GM19328 (cell line): ENCODE data around the gene ANO3.

Experiments used
- ATAC-seq: cut with Tn5 transposase; IDR thresholded peaks from one replicate; pipeline ENCODE4 v1.9.1; 2021; ENCODE audit warnings: mild to moderate bottlenecking, moderate library complexity; ENCODE audit not compliant: unreplicated experiment

Gene ANO3

GRCh38 chr11:26483108-26483507 lies 151.2 kb downstream of the ANO3 start:
- ATAC-seq: no peak

DNA sequence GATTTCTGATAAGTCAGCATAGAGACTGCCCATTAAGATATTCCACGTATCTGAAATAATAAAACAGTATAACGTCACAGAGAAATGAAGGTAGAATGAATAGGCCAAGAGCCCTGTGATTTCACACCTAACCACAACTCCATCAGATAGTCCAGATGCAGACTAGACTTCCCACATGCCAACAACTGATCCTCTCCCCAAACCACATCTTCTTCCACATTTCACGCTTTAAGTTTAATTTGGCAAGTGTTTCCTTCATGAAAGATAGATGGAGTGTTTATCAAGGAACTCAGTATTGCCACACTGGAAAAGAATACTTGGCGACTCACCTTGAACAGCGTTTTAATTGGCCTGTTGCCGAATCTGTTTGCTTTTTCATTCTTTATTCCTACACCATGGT lies 158.6 kb downstream of the ANO3 start:
- ATAC-seq: no peak

GRCh38 chr11:26493616-26494015 lies 161.7 kb downstream of the ANO3 start:
- no peak for ATAC-seq

- ATAC-seq: no peak
These were observed 175.3 kb downstream of the ANO3 start for GRCh38 chr11:26507229-26507628.

GRCh38 chr11:26510164-26510563 lies 178.2 kb downstream of the ANO3 start:
- no peak for ATAC-seq

- ATAC-seq: no peak
These were observed 178.8 kb downstream of the ANO3 start for GRCh38 chr11:26510756-26511155.

DNA sequence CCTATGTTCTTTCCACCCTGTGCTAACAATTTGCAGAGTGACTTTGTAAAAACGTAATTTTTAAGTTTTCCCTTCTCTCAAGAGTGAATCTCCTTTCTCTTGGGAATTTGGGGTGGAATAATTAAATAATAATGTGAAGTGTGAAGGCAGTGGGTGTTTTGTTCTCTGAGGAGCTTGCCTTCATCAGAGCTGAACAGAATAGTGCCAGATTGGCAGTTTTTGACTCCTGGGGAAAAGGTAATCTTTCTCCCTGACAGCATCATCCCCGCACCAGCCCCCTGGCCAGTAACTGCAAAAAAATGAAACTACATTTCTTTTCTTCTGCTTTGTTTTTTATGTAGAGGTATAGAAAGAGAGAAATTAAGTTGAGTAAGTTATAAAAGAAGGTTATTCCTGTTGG lies 180.3 kb downstream of the ANO3 start:
- no peak for ATAC-seq

DNA sequence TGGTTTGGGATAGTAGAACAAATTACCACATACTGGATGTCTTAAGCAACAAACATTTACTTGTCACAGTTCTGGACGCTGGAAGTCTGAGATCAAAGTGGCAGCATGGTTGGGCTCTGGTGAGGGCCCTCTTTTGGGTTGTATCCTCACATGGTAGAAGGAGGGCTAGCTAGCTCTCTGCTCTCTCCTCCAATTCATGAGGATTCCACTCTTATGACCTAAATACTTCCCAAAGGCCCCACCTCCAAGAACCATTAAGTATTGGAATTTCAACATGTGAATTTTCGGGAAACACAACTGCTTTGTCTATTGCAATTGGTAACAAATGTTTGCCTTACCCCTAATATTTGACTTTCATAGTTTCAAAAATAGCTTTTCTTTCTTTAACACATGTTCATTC lies 187.5 kb downstream of the ANO3 start:
- no peak for ATAC-seq

DNA sequence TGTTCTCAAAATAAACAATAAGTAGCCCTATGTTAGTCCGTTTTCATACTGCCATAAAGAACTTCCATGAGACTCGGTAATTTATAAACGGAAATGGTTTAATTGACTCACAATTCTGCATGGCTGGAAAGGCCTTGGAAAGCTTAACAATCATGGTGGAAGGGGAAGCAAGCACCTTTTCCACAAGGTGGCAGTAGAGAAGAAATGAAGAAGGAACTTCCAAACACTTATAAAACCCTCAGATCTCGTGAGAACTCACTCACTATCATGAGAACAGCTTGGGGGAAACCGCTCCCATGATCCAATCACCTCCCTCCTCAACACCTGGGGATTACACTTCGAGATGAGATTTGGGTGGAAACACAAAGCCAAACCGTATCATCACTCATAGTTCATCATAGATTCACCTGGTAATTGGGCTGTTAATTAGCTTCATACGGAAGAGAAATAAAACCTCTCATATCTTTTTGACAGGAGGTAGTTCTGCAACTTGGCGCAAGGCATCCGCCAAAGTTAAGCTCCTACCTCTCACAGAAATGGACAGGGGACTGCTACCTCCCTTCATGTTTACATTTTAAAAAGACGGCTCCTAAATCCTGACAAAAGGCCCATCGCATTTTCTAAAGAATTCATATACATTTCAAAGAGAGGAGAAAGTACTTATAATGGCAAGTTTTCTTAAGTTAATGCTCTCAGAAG lies 191.1 kb downstream of the ANO3 start:
- no peak for ATAC-seq

GRCh38 chr11:26527685-26528084 lies 195.8 kb downstream of the ANO3 start:
- no peak for ATAC-seq

DNA sequence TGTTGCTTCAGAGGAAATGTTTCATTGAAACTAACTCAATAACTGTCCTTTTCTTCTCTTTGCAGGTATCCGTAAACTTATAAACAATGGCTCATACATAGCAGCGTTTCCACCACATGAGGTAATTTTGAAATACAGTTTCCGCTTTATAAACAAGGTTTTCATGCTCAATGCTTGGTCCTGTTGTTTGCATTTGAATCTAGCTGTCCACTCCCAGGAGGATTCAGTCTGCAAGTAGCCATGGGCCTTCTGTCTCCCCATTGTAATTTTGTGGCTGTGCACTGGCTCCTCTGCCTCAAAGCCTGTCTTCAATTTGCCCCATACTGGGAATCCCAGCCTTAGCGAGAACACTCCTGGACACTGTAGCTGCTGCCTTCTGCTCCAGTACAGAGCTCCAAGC lies 205.4 kb downstream of the ANO3 start:
- ATAC-seq: no peak

GRCh38 chr11:26539517-26539916 lies 207.6 kb downstream of the ANO3 start:
- no peak for ATAC-seq

DNA sequence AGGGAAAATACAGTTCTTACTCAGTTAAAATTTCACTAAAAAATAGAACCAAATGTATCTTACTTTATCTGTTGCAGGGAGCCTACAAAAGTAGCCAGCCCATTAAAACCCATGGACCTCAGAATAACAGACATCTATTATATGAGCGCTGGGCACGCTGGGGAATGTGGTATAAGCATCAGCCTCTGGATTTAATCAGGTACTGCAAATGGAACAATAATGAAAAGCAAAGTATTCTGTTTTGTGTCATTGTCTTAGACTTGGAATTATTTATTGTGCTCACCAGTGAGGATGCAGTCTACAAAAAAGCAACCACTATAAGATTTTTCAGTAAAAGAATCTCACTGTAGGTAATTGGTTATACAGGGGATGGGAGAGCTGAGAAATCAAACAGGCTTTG lies 209.9 kb downstream of the ANO3 start:
- no peak for ATAC-seq

DNA sequence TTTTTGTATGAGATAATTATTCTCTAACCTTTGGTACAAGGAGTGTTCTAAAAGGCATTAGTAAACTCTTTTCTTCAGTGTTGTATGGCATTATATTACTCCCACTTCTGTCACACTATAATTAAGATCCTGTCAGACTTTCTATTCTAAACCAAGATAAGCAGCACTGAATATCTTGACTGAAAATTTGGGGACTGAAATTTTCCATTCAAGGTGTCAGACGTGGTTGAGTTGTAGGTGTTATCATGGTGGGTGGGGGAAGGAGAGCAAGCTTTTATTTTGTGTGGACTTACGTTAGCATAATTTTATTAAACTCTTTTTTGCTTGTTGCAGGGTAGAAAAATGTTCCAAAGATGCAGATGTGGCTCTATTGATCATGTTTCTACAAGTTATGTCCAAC lies 217.2 kb downstream of the ANO3 start:
- no peak for ATAC-seq

- no peak for ATAC-seq
These were observed 218.1 kb downstream of the ANO3 start for GRCh38 chr11:26550022-26550421.

DNA sequence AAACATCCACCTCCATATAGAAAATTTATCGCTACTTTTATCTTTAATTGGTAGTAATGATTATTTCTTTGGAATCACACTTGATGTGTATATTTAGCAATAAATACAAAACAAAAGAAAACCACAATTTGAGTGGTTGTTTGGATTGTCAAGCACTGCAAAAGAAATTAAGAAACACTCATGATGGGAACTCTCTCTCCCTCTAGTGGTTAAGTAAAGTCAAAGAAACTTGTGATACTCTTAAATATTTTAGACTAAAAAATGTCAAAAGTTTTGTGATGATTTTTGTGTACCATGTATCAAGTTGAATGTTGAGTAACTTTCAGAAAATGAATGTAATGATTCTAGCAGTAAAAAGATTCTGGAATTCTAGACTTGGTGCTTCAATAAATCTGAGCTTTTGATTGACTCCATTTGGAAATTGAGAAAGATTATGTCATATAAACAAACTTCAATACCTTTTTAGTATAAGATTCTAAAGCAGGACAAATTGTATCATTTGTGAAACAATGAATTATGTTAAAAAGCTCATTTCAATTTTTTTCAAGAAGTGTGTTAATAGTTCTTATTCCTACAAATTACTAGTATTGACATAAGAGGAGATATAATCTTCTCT lies 219.4 kb downstream of the ANO3 start:
- ATAC-seq: no peak

DNA sequence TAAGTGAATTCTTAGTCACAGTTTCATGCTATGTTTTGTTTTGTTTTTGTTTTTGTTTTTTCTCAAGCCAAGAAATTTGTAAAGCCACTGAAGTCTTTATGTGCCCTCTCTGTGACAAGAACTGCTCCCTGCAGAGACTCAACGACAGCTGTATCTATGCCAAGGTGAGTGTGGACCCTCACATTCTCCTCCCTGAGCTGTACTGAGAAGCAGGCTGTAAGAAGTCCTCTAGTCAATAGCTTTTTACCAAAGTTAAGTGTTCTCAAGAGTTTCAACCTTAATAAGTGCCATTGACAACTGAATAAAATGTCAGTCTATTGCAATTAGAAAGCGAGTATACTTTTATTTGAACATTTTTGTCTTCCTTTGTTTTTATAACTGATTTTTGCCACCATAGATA lies 221.3 kb downstream of the ANO3 start:
- ATAC-seq: no peak

DNA sequence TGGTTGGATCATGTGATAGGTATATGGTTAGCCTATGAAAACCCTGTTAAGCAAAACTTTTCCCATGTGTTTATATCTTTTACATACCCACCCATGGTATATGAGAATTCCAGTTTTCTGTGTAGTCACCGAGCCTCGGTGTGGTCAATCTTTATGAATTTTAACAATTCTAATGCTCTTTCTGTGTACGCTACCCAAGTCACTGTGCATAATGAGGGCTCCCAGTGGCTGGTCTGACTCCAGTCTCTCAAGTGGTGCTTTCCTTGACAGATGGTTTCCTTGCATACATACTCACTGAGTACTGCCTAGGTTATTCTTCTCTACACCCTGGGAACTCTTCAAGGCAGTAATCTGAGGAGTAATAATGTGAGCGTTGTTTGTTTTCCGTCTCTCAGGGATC lies 222.5 kb downstream of the ANO3 start:
- no peak for ATAC-seq

GRCh38 chr11:26556582-26556981 lies 224.7 kb downstream of the ANO3 start:
- no peak for ATAC-seq

GRCh38 chr11:26557666-26558065 lies 225.7 kb downstream of the ANO3 start:
- no peak for ATAC-seq

GRCh38 chr11:26558190-26558589 lies 226.3 kb downstream of the ANO3 start:
- no peak for ATAC-seq

GRCh38 chr11:26569646-26570045 lies 237.7 kb downstream of the ANO3 start:
- ATAC-seq: no peak
